Gastroesophageal sphincter (tissue), 4 donors: Measurements from ENCODE around the gene WWTR1. TPM values are rescaled to one million over a fixed set of nuclear protein-coding genes. Genes with fewer than 3 reads are reported as not detected.
A peak's percentile ranks its signal among the peaks of the same experiment; 100 is the strongest.

ENCODE experiments used
- ATAC-seq: fragments of 150-250 bp; one replicate; pipeline ENCODE4 v1.9.1; 2016; ENCODE audit warnings: mild to moderate bottlenecking, moderate library complexity
- H3K27ac ChIP-seq, 4 donors: fragments of 200-600 bp; sonication (generic) in 3 of 4; 1 replicate in 3 of 4; 2 replicates in 1 of 4; pipeline ENCODE4 v1.5.1; 2016 to 2019
- H3K27me3 ChIP-seq: fragments of 200-600 bp; sonication (generic); one replicate; pipeline ENCODE4 v1.5.1; 2019
- H3K36me3 ChIP-seq, 2 donors: fragments of 200-600 bp; sonication (generic); one replicate each; pipeline ENCODE4 v1.5.1; 2019; ENCODE audit warnings: control low read depth in 1 of 2
- H3K4me1 ChIP-seq, 3 donors: fragments of 200-600 bp; sonication (generic); 1 replicate in 2 of 3; 2 replicates in 1 of 3; pipeline ENCODE4 v1.5.1; 2016 to 2019; ENCODE audit warnings: control low read depth in 2 of 3
- H3K4me3 ChIP-seq, 2 donors: fragments of 200-600 bp; sonication (generic); one replicate each; pipeline ENCODE4 v1.5.1; 2019; ENCODE audit warnings: mild to moderate bottlenecking in 1 of 2, moderate library complexity in 1 of 2
- H3K9me3 ChIP-seq, 3 donors: fragments of 200-600 bp; sonication (generic); one replicate each; pipeline ENCODE4 v1.5.1; 2017 to 2019; ENCODE audit warnings: control low read depth in 2 of 3
- EP300 ChIP-seq: sonication (generic); formaldehyde crosslinking; IDR thresholded peaks from one replicate; pipeline ENCODE4 v1.6.1; 2017; ENCODE audit warnings: antibody characterized with exemption, mild to moderate bottlenecking
- POLR2A ChIP-seq, 2 donors: fragments of 450-650 bp; IDR thresholded peaks; one replicate each; pipeline ENCODE4 v1.6.1; 2017; ENCODE audit warnings: antibody characterized with exemption in 2 of 2, mild to moderate bottlenecking in 2 of 2, moderate library complexity in 1 of 2
- POLR2AphosphoS5 ChIP-seq: sonication (generic); formaldehyde crosslinking; IDR thresholded peaks from one replicate; pipeline ENCODE4 v1.6.1; 2017; ENCODE audit warnings: antibody characterized with exemption
- WGBS, 2 donors: methylation state at CpG; one replicate each; pipeline ENCODE4 v1.1.5; 2018; ENCODE audit warnings: low coverage in 1 of 2; 5-methylcytosine and 5-hydroxymethylcytosine counted together
- total RNA-seq, 4 donors: library from RNA; depleted of rRNA; stranded (reverse); fragments of >200 nt; gene quantifications; one replicate each; pipeline ENCODE4 v1.1.0, GENCODE V29; 2016
- TF ChIP-seq, protein P1 (sequence below), 4 experiments: fragments of 200-600 bp in 2 of 4; fragments of 450-650 bp in 2 of 4; sonication (generic) in 1 of 4; IDR thresholded peaks; one replicate each; pipeline ENCODE4 v1.5.1; 2017 to 2019; ENCODE audit warnings: antibody characterized with exemption in 4 of 4, mild to moderate bottlenecking in 2 of 4, moderate library complexity in 2 of 4

The WWTR1 gene
- total RNA-seq, 4 donors from 2014 or later: 239 to 482 (median 321) TPM

DNA sequence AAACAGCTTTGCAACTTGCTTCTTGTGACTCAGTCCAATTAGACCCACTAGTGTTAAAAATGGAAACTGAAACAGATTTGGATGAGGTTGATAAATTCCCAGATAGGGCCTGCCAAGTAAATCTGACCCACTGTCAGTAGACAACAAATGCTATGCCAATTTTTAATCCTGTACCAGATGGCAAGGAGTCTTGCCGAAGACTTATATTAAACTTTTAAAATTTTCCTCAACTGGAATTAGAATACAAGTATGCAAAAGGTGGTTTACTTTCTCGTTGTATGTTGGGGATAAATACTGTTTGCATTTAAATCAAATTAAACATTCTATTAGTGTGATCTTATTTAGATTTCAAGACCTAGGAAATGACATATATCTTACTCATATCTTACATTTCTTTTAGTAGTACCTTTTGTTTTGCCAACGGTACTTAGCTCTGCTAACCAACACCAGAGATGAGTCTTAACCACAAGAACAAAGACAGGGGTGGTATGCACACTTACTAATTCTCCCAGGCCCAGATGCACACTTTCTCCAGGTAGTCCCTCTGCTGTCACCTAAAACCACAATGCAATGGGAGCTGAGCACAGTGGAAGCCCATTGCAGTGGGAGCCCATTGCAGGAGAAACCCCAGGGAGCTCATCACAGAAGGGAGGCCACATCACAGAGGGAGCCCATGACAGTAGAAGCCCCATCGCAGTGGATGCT is 77.8 kb downstream of the WWTR1 start:
- H3K9me3 ChIP-seq: no peaks in the 10 kb centered on the region
- H3K4me3 ChIP-seq: no peak overlapping the region
- H3K27me3 ChIP-seq: no peaks in the 10 kb centered on the region
- TF ChIP-seq, protein P1, sequence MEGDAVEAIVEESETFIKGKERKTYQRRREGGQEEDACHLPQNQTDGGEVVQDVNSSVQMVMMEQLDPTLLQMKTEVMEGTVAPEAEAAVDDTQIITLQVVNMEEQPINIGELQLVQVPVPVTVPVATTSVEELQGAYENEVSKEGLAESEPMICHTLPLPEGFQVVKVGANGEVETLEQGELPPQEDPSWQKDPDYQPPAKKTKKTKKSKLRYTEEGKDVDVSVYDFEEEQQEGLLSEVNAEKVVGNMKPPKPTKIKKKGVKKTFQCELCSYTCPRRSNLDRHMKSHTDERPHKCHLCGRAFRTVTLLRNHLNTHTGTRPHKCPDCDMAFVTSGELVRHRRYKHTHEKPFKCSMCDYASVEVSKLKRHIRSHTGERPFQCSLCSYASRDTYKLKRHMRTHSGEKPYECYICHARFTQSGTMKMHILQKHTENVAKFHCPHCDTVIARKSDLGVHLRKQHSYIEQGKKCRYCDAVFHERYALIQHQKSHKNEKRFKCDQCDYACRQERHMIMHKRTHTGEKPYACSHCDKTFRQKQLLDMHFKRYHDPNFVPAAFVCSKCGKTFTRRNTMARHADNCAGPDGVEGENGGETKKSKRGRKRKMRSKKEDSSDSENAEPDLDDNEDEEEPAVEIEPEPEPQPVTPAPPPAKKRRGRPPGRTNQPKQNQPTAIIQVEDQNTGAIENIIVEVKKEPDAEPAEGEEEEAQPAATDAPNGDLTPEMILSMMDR (IDR thresholded peaks at IDR 0.05): peak in 2 of 4 experiments; percentile 12
- TF ChIP-seq EP300: no peak
- WGBS, 2 donors: 44 to 47% methylated on average over 3 to 4 of the region's 4 CpGs
- H3K36me3 ChIP-seq: no peaks in the 10 kb centered on the region
- H3K4me1 ChIP-seq: peaks cover 14 to 100% (median 49%) of the 10 kb centered on the region in 3 donors
- H3K27ac ChIP-seq: peak overlapping the region in 3 of 4 donors; percentile 45 to 85 (median 84)
- no peak for ATAC-seq

DNA sequence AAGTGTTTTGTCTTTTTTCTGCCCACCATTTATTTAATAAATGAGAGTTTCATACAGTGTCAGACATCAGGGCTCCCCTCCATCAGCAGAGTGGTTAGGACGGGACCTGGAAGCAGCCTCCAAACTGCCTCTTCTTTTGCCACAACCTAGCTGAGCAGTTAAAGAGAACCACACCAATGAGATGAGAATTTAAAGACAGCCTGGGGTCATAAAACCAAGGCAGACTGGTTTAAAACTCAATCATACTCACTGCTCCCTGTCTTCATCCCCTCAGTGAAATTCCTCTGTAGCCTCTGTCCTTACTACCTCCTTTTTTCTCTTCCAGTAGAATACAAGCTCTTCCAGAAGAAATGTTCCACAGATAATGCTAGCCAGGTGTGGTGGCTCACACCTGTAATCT is 78.7 kb downstream of the WWTR1 start:
- 40 to 67% methylated on average over 1 of the region's 1 CpG for WGBS, 2 donors
- no peaks in the 10 kb centered on the region for H3K36me3 ChIP-seq
- H3K4me3 ChIP-seq: no peak overlapping the region
- TF ChIP-seq POLR2AphosphoS5: no peak
- no peak for TF ChIP-seq POLR2A (IDR thresholded peaks at IDR 0.05)
- TF ChIP-seq EP300: no peak
- TF ChIP-seq, protein P1 (IDR thresholded peaks at IDR 0.05): no peak
- peaks cover 14 to 100% (median 45%) of the 10 kb centered on the region in 3 donors for H3K4me1 ChIP-seq
- no peaks in the 10 kb centered on the region for H3K9me3 ChIP-seq
- H3K27ac ChIP-seq: peak overlapping the region in 2 of 4 donors; percentile 84 to 85
- H3K27me3 ChIP-seq: no peaks in the 10 kb centered on the region
- ATAC-seq: no peak

GRCh38 chr3:149577801-149578200 is 80.0 kb downstream of the WWTR1 start:
- 100% methylated on average over 1 of the region's 2 CpGs for WGBS, 2 donors
- Histone ChIP-seq H3K27me3 (no peaks in the 10 kb centered on the region), H3K4me1 (peaks cover 11 to 100% (median 47%) of the 10 kb centered on the region in 3 donors), H3K27ac (peak overlapping the region in 2 of 4 donors; percentile 84 to 85), H3K4me3 (no peak overlapping the region), H3K9me3 (no peaks in the 10 kb centered on the region), H3K36me3 (peaks cover 0 to under 1% of the 10 kb centered on the region in 2 donors)
- ATAC-seq: no peak
- TF ChIP-seq POLR2AphosphoS5: no peak
- TF ChIP-seq, protein P1 (IDR thresholded peaks at IDR 0.05): no peak

DNA sequence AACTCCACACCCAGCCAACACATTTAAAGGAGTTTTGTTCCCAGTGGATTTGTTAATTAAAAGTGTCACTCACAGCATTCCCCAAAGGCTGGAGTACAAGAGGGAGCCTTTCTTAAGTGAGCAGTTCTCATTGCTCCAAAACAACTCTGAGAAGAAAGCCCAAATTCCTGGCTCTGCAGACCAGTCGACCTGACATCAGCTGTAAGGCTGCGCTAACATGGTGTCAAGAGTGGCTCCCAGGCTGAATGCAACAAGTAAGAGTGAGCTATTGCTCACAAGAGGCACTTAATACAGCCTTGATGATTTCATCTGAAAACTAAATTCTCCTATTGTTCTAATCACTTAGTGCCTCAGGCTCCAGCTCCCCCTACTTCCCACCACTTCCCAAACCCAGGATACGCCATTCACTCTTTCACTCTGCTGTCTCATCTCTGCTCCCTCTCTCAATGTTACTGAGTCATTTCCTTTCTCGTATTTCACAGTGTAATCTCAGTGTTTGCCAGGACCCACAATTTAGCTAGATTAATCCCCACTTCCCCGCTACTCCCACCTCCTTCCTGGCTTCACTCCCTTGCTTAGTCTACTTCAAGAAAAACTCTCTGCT is 81.8 kb downstream of the WWTR1 start:
- ATAC-seq: peak; percentile 73
- Histone ChIP-seq H3K27me3 (no peaks in the 10 kb centered on the region), H3K4me3 (peak overlapping the region in 1 of 2 donors; percentile 2), H3K36me3 (peaks cover 0 to 17% of the 10 kb centered on the region in 2 donors), H3K27ac (peak overlapping the region; percentile 19 to 89 (median 84)), H3K4me1 (peaks cover 15 to 100% (median 49%) of the 10 kb centered on the region in 3 donors), H3K9me3 (no peaks in the 10 kb centered on the region)
- peak; percentile 95 for TF ChIP-seq POLR2AphosphoS5
- no peak for TF ChIP-seq POLR2A (IDR thresholded peaks at IDR 0.05)
- no peak for TF ChIP-seq EP300
- TF ChIP-seq, protein P1 (IDR thresholded peaks at IDR 0.05): no peak
- WGBS, 2 donors: 11 to 13% methylated on average over 2 to 5 of the region's 5 CpGs
